GM18517 (cell line): ENCODE results near the gene ZFYVE16.
"Not testable (repeated sequence)": the region's sequence is repeated elsewhere in the genome, so short reads cannot be mapped to it uniquely, and the experiment has no call there.

ENCODE experiments used
- ATAC-seq: cut with Tn5 transposase; IDR thresholded peaks from one replicate; pipeline ENCODE4 v1.9.1; 2021; ENCODE audit warnings: mild to moderate bottlenecking, moderate library complexity; ENCODE audit not compliant: unreplicated experiment

Gene ZFYVE16

DNA sequence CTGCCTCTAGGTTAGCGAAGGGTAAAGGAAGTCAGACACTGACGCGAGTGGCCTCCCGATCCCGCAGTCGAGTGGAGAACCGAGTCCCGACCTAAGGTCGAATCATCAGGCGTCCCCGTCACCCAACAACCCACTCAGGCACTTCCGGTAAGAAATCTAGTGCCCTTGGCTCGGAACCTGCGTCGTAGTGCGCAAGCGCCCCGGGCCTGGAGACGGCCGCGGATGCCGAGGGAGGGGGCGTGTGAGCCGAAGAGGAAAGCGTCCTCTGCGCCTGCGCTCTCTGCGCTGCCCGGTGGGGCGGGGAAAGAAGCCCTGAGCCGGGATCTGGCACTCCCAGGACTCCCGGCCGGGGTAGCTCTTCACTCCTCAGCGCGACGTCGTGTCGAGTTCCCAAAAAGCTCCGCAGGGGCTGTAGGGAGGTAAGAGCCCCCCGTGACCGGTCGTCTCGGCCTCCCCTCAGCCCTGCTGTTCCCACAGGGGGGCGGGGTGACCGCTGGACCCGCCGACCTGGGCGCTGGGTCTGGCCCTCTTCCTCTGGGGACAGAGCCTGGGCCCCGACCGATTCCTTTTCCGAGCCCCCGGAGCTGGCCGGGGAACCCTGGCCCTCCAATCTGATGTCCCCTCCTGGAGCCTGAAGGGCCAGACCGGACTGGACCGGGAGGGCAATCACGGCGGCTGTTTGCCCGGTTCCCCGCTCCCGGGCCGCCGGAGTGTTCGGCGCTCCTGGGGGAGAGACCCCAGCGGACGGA lies at the start of gene ZFYVE16:
Gene ZFYVE16 (plus strand): TSS at position 330 of the 749 bp plus-strand sequence. CDS start 26,084 bp downstream, outside the sequence.
- ATAC-seq: peak; percentile 90

- no peak for ATAC-seq
Observed at GRCh38 chr5:80360914-80361444, 46.9 kb upstream of the ZFYVE16 start.

DNA sequence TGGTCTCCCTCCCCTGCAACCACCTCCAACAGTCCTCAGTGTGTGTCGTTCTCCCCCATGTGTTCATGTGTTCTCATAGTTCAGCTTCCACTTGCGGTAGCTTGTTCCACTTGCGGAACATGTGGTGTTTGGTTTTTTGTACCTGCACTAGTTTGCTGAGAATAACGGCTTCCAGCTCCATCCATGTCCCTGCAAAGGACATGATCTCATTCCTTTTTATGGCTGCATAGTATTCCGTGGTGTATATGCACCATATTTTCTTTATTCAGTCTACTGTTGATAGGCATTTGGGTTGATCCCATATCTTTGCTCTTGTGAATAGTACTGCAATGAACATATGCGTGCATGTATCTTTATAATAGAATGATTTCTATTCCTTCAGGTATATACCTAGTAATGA lies 43.0 kb upstream of the ZFYVE16 start:
- no peak for ATAC-seq

GRCh38 chr5:80368661-80369480 lies 39.0 kb upstream of the ZFYVE16 start:
- ATAC-seq: no peak

- ATAC-seq: no peak
Observed at GRCh38 chr5:80369521-80369920, 38.3 kb upstream of the ZFYVE16 start.

GRCh38 chr5:80370390-80370789 lies 37.5 kb upstream of the ZFYVE16 start:
- ATAC-seq: no peak

DNA sequence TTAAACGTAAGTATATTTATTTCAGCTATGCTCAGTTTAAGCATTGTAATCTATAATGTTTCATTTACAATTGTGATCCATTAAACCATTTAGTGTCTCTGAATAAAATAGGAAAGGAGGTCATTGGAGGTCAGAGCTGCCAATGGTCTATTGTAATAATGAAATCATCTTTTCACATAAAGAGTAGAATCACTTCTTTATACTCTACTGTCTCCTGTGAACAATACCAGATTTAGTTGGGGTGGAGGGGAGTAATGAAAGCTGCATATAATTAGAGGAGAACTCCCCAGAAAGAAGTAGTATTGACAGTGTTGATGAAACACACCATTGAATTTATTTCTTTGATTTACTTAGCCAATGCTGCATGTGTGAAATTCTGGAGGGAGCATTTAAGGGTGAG lies 35.1 kb upstream of the ZFYVE16 start:
- ATAC-seq: no peak

DNA sequence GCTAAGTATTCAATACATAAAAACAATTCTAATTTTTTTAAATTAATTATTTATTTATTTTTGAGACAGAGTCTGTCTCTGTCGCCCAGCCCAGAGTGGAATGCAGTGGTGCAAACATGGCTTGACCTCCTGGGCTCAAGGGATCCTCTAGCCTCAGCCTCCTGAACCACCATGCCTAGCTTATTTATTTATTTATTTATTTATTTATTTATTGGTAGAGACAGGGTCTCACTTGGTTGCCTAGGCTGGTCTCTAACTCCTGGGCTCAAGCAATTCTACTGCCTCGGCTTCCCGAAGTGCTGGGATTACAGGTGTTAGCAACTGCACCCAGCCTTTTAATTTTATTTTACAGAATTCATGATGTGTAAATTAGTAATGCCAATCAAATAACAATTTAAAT lies 33.7 kb upstream of the ZFYVE16 start:
- ATAC-seq: no peak

GRCh38 chr5:80376557-80376956 lies 31.3 kb upstream of the ZFYVE16 start:
- no peak for ATAC-seq

GRCh38 chr5:80382488-80382887 lies 25.4 kb upstream of the ZFYVE16 start:
- no peak for ATAC-seq

GRCh38 chr5:80387063-80387768 lies 20.6 kb upstream of the ZFYVE16 start:
- no peak for ATAC-seq

- no peak for ATAC-seq
Observed at GRCh38 chr5:80389580-80389979, 18.3 kb upstream of the ZFYVE16 start.

GRCh38 chr5:80390413-80390812 lies 17.5 kb upstream of the ZFYVE16 start:
- ATAC-seq: not testable (repeated sequence)

DNA sequence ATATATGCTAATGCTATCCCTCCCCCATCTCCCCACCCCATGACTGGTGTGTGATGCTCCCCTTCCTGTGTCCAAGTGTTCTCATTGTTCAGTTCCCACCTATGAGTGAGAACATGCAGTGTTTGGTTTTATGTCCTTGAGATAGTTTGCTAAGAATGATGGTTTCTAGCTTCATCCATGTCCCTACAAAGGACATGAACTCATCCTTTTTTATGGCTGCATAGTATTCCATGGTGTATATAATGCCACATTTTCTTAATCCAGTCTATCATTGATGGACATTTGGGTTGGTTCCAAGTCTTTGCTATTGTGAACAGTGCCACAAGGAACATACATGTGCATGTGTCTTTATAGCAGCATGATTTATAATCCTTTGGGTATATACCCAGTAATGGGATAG lies 16.6 kb upstream of the ZFYVE16 start:
- ATAC-seq: not testable (repeated sequence)

GRCh38 chr5:80399526-80400239 lies 8.2 kb upstream of the ZFYVE16 start:
- ATAC-seq: peak; percentile 81

DNA sequence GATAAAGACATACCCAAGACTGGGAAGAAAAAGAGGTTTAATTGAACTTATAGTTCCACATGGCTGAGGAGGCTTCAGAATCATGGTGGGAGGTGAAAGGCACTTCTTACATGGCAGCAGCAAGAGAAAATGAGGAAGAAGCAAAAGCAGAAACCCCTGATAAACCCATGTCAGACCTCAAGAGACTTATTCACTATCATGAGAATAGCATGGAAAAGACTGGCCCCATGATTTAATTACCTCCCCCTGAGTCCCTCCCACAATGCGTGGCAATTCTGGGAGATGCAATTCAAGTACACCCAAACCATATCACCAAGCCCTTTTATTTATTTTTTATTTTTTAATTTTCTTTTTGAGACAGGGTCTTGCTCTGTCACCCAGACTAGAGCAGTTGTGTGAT lies 7.5 kb upstream of the ZFYVE16 start:
- not testable (repeated sequence) for ATAC-seq

- no peak for ATAC-seq
Observed at GRCh38 chr5:80403782-80404181, 4.1 kb upstream of the ZFYVE16 start.

- no peak for ATAC-seq
Observed at GRCh38 chr5:80406980-80407734, 707 bp upstream of the ZFYVE16 start.

DNA sequence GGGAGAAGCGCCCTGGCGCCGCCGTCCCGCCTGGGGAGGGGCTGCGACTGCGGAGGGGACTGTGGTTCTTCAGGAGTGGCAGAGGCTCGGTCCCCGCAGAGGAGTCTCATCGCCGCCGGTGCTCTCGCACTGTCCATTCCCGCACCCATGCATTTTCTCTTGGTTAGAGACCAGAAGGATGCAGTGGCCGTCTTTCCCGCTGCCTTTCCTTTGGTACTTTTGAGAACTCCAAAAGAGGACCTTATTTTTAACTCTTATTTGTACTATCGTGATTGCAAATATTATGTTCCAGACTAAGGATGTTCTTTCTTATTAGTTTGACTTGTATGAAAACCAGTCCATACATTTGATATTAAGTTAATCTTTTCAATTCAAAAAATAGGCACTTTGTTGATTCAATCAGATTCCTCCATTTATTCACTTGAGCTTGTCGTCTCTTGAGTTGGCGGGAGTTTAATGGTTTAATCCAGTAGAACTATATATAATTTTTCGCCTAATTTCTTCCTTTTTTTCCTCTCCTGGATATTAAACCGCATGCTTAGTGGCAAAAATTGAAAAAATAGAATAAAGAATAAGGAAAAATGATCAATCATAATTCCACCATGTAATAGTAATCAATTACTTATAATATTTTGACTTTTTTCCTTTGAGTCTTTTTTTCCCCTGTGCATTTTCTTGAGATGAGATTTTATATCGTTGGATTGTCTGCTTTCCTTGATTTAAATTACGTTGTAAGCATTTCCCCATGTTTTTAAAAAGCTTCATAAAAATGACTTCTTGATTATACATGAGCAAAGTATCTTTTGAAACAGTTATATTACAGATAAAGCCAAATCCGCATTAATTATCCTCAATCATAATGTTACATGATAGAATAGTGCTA lies 861 bp downstream of the ZFYVE16 start:
- no peak for ATAC-seq
